ENCODE data around the gene CUBN. TPM values are rescaled to one million over a fixed set of nuclear protein-coding genes. Genes with fewer than 3 reads are reported as not detected.

CUBN gene
- total and polyA plus RNA-seq, 12 donors, result 0.41 to 9.3 (median 1.3) TPM

GRCh38 chr10:16986406-16987205 lies 143.0 kb downstream of the CUBN start:
- Histone ChIP-seq H3K4me1 (replicated peaks in 1 of 2) (no peaks in the 10 kb centered on the region), H3K9me3 (replicated peaks in 1 of 3) (no peaks in the 10 kb centered on the region), H3K27me3 (no peaks in the 10 kb centered on the region), H3K27ac (no peak overlapping the region), H3K36me3 (replicated peaks in 1 of 2) (no peaks in the 10 kb centered on the region), H3K4me3 (no peak overlapping the region)
- 90 to 97% (median 90%) methylated on average over 10 of the region's 10 CpGs for WGBS, 4 donors
- intact Hi-C loops (cut with DNase I), result no loop called here
- DNase-seq, result no peak
- TF ChIP-seq POLR2A (IDR thresholded peaks at IDR 0.05) (no peak), CTCF (IDR thresholded peaks at IDR 0.05) (no peak)

- no peaks in the 10 kb centered on the region for H3K27me3 ChIP-seq
- TF ChIP-seq POLR2A (IDR thresholded peaks at IDR 0.05) (no peak), CTCF (IDR thresholded peaks at IDR 0.05) (no peak)
- intact Hi-C loops (cut with DNase I), result no loop called here
- H3K4me3 ChIP-seq, result no peak overlapping the region
- WGBS, 4 donors, result 80 to 92% (median 89%) methylated on average over 4 to 5 of the region's 5 CpGs
- DNase-seq, result no peak
- no peak overlapping the region for H3K27ac ChIP-seq
- no peaks in the 10 kb centered on the region for H3K4me1 ChIP-seq (replicated peaks in 1 of 2)
- H3K36me3 ChIP-seq (replicated peaks in 1 of 2), result no peaks in the 10 kb centered on the region
- H3K9me3 ChIP-seq (replicated peaks in 1 of 3), result no peaks in the 10 kb centered on the region
Observed at GRCh38 chr10:16986082-16986405, 143.6 kb downstream of the CUBN start.

- Histone ChIP-seq H3K36me3 (replicated peaks in 1 of 2) (no peaks in the 10 kb centered on the region), H3K4me3 (no peak overlapping the region), H3K4me1 (replicated peaks in 1 of 2) (no peaks in the 10 kb centered on the region), H3K27ac (no peak overlapping the region), H3K9me3 (replicated peaks in 1 of 3) (no peaks in the 10 kb centered on the region), H3K27me3 (no peaks in the 10 kb centered on the region)
- TF ChIP-seq CTCF (IDR thresholded peaks at IDR 0.05), result no peak
- no peak for TF ChIP-seq POLR2A (IDR thresholded peaks at IDR 0.05)
- WGBS, 4 donors, result 85 to 100% (median 91%) methylated on average over 3 of the region's 3 CpGs
- DNase-seq, result no peak
- intact Hi-C loops (cut with DNase I), result no loop called here
Observed at GRCh38 chr10:16984242-16984641, 145.4 kb downstream of the CUBN start.

GRCh38 chr10:16976803-16977202 lies 152.8 kb downstream of the CUBN start:
- Histone ChIP-seq H3K36me3 (replicated peaks in 1 of 2) (no peaks in the 10 kb centered on the region), H3K9me3 (replicated peaks in 1 of 3) (no peaks in the 10 kb centered on the region), H3K27ac (no peak overlapping the region), H3K4me3 (no peak overlapping the region), H3K27me3 (no peaks in the 10 kb centered on the region), H3K4me1 (replicated peaks in 1 of 2) (no peaks in the 10 kb centered on the region)
- DNase-seq, result no peak
- intact Hi-C loops (cut with DNase I), result no loop called here
- no peak for TF ChIP-seq CTCF (IDR thresholded peaks at IDR 0.05)
- no peak for TF ChIP-seq POLR2A (IDR thresholded peaks at IDR 0.05)
